HepG2 (cell line): ENCODE measurements around the gene LCAT. TPM values are rescaled to one million over a fixed set of nuclear protein-coding genes. Genes with fewer than 3 reads are reported as not detected.

Experiments
- ATF2 ChIP-seq: sonication (generic); formaldehyde crosslinking; IDR thresholded peaks from 2 replicates; pipeline ENCODE4 v1.4.0; 2020; ENCODE audit warnings: missing genetic modification reagents
- BRD4 ChIP-seq: sonication (generic); formaldehyde crosslinking; IDR thresholded peaks from 2 replicates; pipeline ENCODE4 v1.4.0; 2020; ENCODE audit warnings: missing genetic modification reagents
- DR1 ChIP-seq: sonication (generic); formaldehyde crosslinking; IDR thresholded peaks from 2 replicates; pipeline ENCODE4 v1.8.0; 2021; ENCODE audit warnings: mild to moderate bottlenecking, missing genetic modification reagents, inconsistent platforms
- GABPA ChIP-seq, 2 experiments: IDR thresholded peaks; 2 replicates each; pipeline ENCODE4 v1.6.1; 2011 to 2016; ENCODE audit warnings: low read depth in 2 of 2, low read length in 1 of 2, missing biosample characterization in 1 of 2, missing genetic modification characterization in 1 of 2
- GMEB2 ChIP-seq: IDR thresholded peaks from 2 replicates; pipeline ENCODE4 v1.6.1; 2016; ENCODE audit warnings: missing biosample characterization, missing genetic modification reagents, low read depth
- HIC2 ChIP-seq: sonication (generic); formaldehyde crosslinking; IDR thresholded peaks from 2 replicates; pipeline ENCODE4 v1.9.0; 2022; ENCODE audit warnings: low read depth, missing genetic modification reagents
- MED1 ChIP-seq: sonication (generic); formaldehyde crosslinking; IDR thresholded peaks from 2 replicates; pipeline ENCODE4 v1.4.0; 2020; ENCODE audit warnings: missing genetic modification reagents
- MED8 ChIP-seq: sonication (generic); formaldehyde crosslinking; IDR thresholded peaks from 2 replicates; pipeline ENCODE4 v1.8.1; 2023; ENCODE audit warnings: mild to moderate bottlenecking, missing genetic modification reagents; ENCODE audit not compliant: insufficient replicate concordance
- RCOR2 ChIP-seq: IDR thresholded peaks from 2 replicates; pipeline ENCODE4 v1.6.1; 2016; ENCODE audit warnings: missing biosample characterization, missing genetic modification reagents
- SAP130 ChIP-seq: IDR thresholded peaks from 2 replicates; pipeline ENCODE4 v1.6.1; 2016; ENCODE audit warnings: low read depth
- ZBTB33 ChIP-seq: sonication (generic); formaldehyde crosslinking; IDR thresholded peaks from 2 replicates; pipeline ENCODE4 v1.4.0; 2020; ENCODE audit warnings: missing genetic modification reagents
- ZNF646 ChIP-seq: sonication (generic); formaldehyde crosslinking; IDR thresholded peaks from 2 replicates; pipeline ENCODE4 v1.9.0; 2021; ENCODE audit warnings: mild to moderate bottlenecking, missing genetic modification reagents
- ZNF691 ChIP-seq: sonication (generic); formaldehyde crosslinking; IDR thresholded peaks from 2 replicates; pipeline ENCODE4 v1.4.0; 2020; ENCODE audit warnings: missing genetic modification reagents, low read depth, mild to moderate bottlenecking, borderline replicate concordance
- ZSCAN12 ChIP-seq: sonication (generic); formaldehyde crosslinking; IDR thresholded peaks from 2 replicates; pipeline ENCODE4 v1.9.0; 2021; ENCODE audit warnings: mild to moderate bottlenecking, missing genetic modification reagents
- polyA plus RNA-seq, 8 experiments: library from polyadenylated mRNA; depleted of rRNA in 3 of 8; stranded (reverse) in 7 of 8; unstranded in 1 of 8; fragments of >200 nt; fragmentation: Illumina TruSeq in 4 of 8; extraction: Trizol in 4 of 8; gene quantifications; 2 replicates each; pipeline versions ENCODE4 v1.2.1 to v1.2.3, GENCODE V29; 2011 to 2016; ENCODE audit warnings: low read depth in 4 of 8, missing spikeins in 1 of 8, mixed read lengths in 1 of 8; ENCODE audit not compliant: insufficient read depth in 1 of 8
- total RNA-seq, 5 experiments: library from RNA; depleted of rRNA; stranded (reverse); fragments of >200 nt; fragmentation: Illumina TruSeq; extraction: Trizol; gene quantifications; 2 replicates each; pipeline ENCODE4 v1.2.3, GENCODE V29; 2016; ENCODE audit warnings: low read depth in 1 of 5

The LCAT gene
- total and polyA plus RNA-seq, 2 of the 13 experiments (the other 11 are each of a cell fraction or from before 2014, with no cell fraction given): 36.1 to 38.9 TPM

- TF ChIP-seq ATF2 (CRISPR knock-in tag): no peak
- no peak for TF ChIP-seq MED1
- TF ChIP-seq ZSCAN12 (CRISPR knock-in tag): no peak
- no peak for TF ChIP-seq SAP130 (CRISPR knock-in tag)
- TF ChIP-seq ZNF646 (CRISPR knock-in tag): no peak
- TF ChIP-seq GABPA (IDR thresholded peaks at IDR 0.05; ENCODE audit: low read depth, low read length): no peak
- TF ChIP-seq GABPA (CRISPR knock-in tag; IDR thresholded peaks at IDR 0.05; ENCODE audit: low read depth): no peak
- no peak for TF ChIP-seq DR1
- TF ChIP-seq ZBTB33 (CRISPR knock-in tag): peak; percentile 87
- peak; percentile 29; the same call in 1 of the 2 replicates for TF ChIP-seq BRD4 (CRISPR knock-in tag)
- TF ChIP-seq MED8 (CRISPR knock-in tag): no peak
- no peak for TF ChIP-seq RCOR2 (CRISPR knock-in tag)
- no peak for TF ChIP-seq HIC2 (CRISPR knock-in tag)
- no peak for TF ChIP-seq GMEB2 (CRISPR knock-in tag)
- 0 out of 2 replicates have a peak, but pooled peaks have one; percentile 21 for TF ChIP-seq ZNF691
Observed at GRCh38 chr16:67942510-67943255, 1.2 kb downstream of the LCAT start (continued).
